Activated gamma-delta T cell (primary cell): ENCODE results near the gene TBCB.
"Not testable (repeated sequence)": the region's sequence is repeated elsewhere in the genome, so short reads cannot be mapped to it uniquely, and the experiment has no call there.

Source experiments
- DNase-seq: peaks from one replicate; lab custom pipeline; 2025; lab: John Stamatoyannopoulos, UW

The TBCB gene

GRCh38 chr19:36101550-36102327 lies 13.5 kb upstream of the TBCB start:
- DNase-seq = no peak

DNA sequence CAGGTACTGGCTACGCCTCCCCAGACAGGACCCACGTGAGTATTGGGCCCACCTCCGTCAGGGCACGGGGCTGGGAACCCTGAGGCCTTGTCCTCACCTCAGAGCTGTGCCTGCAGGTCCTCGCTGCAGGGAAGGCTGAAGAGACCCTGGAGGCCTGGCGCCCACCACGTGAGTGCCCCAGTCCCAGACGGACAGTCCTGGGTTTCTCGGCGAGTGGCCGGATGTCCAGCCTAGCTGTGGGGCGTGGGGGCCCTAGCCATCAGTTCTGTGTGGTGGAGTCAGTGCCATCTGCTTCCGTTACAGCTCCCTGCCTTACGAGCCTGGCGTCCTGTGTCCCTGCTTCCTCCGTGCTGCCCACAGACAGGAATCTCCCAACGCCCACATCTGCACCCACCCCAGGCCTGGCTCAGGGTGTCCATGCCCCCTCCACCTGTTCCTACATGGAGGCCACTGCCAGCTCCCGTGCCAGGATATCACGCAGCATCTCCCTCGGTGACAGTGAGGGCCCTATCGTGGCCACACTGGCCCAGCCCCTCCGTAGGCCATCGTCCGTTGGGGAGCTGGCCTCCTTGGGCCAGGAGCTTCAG lies 12.1 kb upstream of the TBCB start:
- no peak for DNase-seq

GRCh38 chr19:36103842-36104552 lies 11.3 kb upstream of the TBCB start:
- DNase-seq = no peak

- DNase-seq = no peak
Observed at GRCh38 chr19:36106441-36106840, 8.8 kb upstream of the TBCB start.

- no peak for DNase-seq
Observed at GRCh38 chr19:36106991-36107390, 8.3 kb upstream of the TBCB start.

GRCh38 chr19:36108684-36109083 lies 6.6 kb upstream of the TBCB start:
- no peak for DNase-seq

GRCh38 chr19:36110487-36111199 lies 4.6 kb upstream of the TBCB start, which contains the start of gene OVOL3:
Gene OVOL3 (plus strand): TSS chr19:36111143. CDS start chr19:36111203, 60 bp downstream.
- DNase-seq = no peak

DNA sequence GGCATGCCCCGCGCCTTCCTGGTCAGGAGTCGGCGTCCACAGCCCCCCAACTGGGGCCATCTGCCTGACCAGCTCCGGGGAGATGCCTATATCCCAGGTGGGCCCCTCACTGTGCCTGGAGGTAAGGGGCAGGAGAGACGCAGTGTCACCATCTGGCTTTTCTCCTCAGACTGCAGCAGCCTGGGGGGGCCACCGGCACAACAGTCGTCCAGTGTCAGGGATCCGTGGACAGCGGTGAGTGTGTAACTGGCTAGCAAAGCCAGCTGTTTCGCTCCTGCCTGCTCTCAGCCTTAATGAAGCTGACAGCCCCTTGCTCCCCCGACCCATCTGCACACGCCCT lies 4.1 kb upstream of the TBCB start:
- DNase-seq = no peak

- no peak for DNase-seq
Observed at GRCh38 chr19:36112678-36113077, 2.6 kb upstream of the TBCB start.

DNA sequence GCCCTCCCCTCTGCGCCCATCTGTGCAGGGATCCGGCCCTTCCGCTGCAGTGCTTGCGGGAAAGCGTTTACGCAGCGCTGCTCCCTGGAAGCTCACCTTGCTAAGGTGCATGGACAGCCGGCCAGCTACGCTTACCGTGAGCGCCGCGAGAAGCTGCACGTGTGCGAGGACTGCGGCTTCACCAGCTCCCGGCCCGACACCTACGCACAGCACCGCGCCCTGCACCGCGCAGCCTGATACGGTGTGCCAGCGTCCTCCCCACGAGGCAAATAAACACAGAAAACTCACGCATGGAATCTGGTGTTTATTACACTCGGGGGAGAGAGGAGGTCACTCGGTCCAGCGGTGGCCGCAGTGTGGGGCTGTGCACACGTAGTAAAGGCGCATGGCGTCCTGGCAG lies 1.8 kb upstream of the TBCB start:
- DNase-seq = no peak

DNA sequence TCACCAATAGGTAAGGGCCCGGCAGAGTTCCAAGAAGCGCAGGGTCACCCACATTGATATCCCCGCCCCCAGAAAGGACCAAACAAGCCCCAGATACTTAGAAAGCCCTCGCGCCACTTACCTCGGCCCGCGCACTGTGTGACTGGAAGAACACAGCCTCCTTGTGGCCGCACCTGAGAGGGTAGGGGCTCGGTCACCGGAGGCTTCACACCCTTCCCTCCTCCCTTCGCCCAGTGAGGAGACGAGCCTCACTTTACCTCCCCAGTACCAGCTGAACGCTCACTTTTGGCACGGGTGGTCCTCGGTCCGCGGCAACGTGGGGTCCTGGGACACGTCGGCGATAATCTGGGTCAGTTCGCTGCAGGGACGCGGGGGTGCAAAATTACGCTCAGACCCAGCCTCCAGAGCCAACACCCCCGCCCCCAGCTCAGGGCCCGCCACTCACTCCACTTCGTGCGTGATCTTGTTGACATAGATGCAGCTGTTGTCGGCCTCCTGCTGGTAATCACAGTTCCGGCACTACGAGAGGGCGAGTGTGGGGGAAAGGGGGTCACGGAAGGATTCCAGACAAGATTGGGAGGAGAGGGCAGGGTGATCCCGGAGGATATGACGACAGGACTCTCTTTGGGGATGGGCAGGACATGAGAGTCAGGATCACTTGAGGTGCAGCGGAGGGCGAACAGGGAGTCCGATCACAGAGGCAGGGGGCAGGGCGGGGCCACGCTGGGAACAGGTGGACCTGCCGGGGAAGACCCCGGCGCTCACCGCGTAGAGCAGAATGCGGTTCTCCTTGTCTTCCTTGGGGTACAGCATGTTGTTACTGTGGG lies 1.2 kb upstream of the TBCB start:
- no peak for DNase-seq

GRCh38 chr19:36114721-36115452 lies 381 bp upstream of the TBCB start, which contains the start of gene POLR2I:
Gene POLR2I (minus strand): TSS chr19:36114875. CDS start chr19:36114856, 19 bp downstream.
- peak; percentile 96 for DNase-seq

- no peak for DNase-seq
Observed at GRCh38 chr19:36116344-36116637, 1.0 kb downstream of the TBCB start.

- DNase-seq = no peak
Observed at GRCh38 chr19:36120092-36120983, 5.1 kb downstream of the TBCB start.

GRCh38 chr19:36120984-36121358 lies 5.7 kb downstream of the TBCB start:
- no peak for DNase-seq

- DNase-seq = no peak
Observed at GRCh38 chr19:36121486-36122124, 6.3 kb downstream of the TBCB start.

DNA sequence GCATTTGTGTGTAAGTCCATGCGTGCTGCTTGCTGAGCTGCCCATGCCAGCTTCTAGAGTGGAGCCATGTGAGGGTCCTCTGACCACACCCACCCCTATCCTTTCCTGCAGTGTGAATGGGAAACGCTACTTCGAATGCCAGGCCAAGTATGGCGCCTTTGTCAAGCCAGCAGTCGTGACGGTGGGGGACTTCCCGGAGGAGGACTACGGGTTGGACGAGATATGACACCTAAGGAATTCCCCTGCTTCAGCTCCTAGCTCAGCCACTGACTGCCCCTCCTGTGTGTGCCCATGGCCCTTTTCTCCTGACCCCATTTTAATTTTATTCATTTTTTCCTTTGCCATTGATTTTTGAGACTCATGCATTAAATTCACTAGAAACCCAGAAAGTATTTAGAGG lies 10.3 kb downstream of the TBCB start:
- no peak for DNase-seq

DNA sequence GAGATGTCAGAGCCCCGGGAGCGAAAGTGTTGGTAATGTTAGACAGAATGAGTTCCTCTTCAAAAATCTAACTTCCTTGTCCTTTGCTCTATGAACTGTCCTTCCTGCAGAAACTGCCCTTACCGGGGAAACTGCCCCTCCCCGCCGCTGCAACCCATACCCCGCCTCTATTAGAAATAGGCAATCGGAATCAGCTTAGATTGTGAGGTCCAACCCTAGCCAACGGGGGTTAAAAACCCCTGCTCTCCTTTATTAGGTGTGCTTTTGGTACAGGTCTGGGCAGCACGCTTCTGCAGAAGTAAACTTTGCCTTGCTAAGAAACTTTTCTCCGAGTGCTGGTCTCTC lies 13.1 kb downstream of the TBCB start:
- no peak for DNase-seq

GRCh38 chr19:36131221-36131620 lies 16.0 kb downstream of the TBCB start:
- not testable (repeated sequence) for DNase-seq

DNA sequence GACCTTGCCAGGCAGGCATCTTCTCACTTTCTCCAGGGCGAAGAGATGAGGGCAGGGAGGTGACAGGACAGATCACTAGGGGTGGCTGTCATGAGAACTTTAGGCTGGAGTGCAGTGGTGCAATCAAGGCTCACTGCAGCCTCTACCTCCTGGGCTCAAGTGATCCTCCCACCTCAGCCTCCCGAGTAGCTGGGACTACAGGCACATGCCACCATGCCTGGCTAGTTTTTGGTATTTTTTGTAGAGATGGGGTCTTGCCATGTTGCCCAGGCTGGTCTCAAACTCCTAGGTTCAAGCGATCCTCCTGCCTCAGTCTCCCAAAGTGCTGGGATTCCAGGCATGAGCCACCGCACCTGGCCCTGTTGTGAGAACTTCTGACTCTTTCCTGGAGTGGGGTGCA lies 19.6 kb downstream of the TBCB start:
- not testable (repeated sequence) for DNase-seq
